Activated CD4-positive, alpha-beta T cell treated with anti-CD3 and anti-CD28 coated beads for 1 hour (primary cell): ENCODE results near the gene MAST4.
"Not testable (repeated sequence)": the region's sequence is repeated elsewhere in the genome, so short reads cannot be mapped to it uniquely, and the experiment has no call there.

ENCODE experiments used
- DNase-seq: peaks from one replicate; pipeline ENCODE4 v3.0.0-alpha.2; 2020

Gene MAST4

DNA sequence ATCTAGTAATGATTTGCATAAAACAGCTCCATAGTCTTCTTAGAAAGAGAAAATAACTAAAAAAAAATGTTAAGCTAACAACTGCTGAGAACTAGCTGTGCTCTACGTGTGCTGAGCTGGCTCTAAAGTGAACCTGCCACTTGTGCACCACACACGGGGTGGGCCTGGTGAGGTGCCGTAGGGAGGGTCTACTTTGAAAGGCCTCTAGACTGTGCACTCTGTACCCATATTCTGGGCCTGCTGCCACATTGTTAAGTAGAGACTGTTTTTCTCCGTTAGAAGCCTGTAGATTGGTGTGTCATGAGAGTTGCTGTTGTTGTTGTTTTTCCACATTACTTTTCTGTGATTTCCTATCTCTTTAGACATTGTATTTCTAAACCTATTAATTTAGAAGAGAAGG is 506.5 kb downstream of the MAST4 start:
- DNase-seq = no peak

DNA sequence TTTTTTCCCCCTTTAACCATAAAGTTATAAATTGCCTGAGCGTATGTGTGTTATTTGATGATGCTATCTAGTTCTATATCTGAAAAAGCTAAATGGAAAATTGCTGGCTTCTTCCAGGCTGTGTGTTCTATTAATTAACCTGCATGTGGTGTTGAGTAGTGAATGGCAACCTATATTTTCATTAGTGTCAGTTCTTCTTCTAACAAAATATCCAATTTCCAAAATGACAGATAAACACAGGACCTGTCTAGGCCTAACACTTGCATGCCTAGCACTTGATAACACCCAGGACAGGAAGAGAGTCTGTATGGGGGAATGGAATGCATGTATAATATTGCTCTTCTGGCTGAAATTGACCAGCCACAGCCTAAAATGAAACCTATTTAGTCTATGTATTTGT is 508.7 kb downstream of the MAST4 start:
- DNase-seq = no peak

DNA sequence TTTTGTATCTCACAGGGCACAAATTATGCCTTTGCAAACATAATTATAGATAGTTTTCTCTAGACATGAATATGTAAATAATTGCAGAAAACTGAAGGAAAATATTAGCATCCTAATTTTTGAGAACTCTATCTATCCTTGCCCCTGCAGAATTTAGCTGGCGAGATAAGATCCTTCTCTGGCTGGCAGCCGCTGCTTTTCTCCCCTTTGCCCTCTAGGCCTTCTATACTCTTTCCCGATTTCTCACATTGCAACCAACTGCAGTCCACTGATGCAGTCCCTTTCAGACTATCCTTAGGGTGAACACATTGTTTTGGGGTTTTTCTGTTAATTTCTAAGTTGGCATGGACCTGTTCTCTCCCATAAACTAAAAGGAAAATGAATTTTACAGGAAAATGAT is 509.1 kb downstream of the MAST4 start:
- DNase-seq = no peak

DNA sequence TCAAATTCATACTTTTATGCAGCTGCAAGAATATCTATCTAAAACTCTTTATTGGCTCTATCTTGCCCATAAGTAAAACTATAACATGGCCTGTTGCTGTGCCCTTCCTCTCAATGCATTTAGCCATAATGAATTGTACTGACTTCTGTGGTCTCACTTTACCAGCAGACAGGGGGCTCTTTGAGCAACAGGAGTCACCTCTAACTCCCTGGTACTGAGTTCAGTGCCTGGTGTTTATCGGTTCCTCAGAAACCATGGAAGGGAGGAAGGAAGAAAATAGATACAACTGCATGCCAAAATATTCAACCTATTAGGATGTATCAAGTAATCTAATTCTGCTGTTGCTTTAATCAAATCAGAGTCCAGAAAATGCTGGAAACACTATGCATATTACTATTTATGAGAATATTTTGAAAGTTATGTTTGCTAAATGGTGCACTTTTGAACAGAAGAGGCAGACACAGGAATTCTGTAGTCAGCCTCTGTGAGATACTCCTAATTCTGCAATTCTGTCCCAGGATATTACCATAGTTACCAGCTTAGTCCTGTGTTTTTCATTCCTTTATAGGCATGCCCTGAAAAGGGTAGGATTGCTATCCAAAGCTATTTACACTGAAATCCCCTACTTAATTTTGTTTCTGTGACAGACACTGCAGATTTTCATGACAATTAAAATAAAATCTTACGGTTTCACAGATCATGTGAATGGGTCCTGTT is 510.6 kb downstream of the MAST4 start:
- DNase-seq = no peak

DNA sequence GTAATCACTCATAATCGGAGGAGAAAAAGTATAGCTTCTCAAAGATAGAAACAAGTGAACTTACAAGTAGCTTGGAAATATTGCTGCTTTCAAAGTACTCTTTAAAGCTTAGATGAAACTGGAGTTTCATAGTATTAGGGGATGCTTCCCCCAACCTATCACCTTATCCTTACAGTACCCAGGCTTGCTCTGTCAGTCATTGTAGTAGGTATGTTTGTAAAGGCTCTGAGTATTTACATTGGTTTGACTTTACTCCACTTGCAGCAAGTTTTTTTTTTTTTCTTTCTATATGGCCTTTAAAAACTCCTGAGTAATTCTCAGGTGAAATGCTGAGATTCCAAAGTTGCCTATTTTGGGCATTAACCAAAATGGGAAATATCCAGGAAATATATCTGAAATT is 515.6 kb downstream of the MAST4 start:
- DNase-seq = no peak

DNA sequence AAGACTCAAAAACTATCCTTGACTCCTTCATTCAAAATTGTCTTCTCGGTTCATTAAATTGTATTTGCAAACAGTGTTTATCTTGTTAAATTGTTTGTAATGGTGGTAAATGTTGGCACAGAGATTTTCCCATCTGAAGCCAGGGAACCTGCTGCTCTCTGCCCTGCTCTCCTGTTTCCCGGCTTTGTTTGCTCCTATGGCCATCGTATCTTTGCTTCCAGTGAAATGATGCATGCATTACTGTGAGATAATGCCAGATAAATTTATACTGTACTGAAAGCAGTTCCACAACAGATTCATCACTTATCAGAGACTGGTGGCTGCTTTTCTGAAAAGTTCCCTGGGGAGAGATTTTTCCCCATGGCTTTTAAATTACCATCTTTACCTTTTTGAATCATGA is 519.1 kb downstream of the MAST4 start:
- DNase-seq = no peak

DNA sequence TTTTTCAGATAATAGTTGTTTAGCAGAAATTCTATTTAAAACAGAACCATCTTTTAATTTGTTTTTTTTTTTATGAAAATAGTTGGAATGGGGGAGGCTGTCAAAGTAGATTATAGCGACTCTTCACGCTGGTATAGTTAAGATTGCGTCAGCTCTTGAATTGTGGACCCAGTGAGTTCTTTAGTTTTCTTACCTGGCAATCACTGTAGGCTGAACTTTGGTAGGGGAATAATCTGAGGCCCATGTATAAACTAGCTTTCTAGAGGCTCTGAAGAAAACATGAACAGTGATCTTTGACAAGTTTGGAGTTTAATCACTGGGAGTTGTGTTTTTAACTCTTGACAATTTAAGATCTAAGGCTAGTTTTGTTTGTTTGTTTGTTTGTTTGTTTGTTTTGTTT is 519.6 kb downstream of the MAST4 start:
- no peak for DNase-seq

DNA sequence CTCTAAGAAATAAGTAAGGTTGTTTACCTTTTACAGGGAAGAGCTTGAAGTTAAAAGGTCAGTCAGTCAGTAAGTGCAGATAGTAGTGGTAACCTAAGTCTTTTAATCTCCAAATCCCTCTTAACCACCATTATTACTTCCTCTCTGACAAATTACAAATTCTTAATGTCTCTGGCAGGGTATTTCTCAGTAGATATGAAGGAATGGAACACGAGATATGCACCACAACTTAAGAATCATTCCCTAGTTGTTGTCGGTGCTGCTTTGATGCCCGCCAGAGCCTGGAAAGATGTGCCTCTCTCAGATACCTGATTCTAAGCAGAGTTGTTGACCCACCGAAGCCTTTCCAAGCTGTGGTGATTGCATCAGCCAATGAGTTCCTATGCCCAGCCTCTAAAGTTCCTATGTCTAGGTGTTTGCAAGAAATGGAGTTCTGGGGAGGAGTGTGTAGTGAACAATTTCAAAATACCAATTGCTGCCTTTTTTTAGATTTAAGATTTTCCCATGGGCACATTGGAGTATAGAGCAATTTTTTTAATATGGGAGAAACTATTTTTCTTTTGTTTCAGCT is 521.9 kb downstream of the MAST4 start:
- no peak for DNase-seq

DNA sequence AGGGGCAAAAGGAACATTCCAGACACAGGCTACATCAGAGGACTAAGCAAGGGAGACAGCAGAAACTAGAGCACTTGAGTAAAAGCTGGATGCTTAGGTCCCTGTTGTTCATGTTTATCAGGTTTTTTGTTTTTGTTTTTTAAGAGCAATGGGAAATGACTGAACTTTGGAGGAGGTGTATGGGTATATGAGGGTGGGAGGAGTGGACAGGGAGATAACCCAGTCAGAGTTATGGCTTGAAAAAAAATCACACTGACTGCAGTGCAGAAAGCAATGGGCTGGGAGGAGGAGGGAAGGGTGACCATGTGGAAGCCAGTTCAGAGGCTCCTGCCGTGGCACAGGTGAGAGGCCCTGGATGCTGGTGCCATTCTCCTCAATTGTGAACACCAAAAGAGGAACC is 522.8 kb downstream of the MAST4 start:
- DNase-seq = no peak

DNA sequence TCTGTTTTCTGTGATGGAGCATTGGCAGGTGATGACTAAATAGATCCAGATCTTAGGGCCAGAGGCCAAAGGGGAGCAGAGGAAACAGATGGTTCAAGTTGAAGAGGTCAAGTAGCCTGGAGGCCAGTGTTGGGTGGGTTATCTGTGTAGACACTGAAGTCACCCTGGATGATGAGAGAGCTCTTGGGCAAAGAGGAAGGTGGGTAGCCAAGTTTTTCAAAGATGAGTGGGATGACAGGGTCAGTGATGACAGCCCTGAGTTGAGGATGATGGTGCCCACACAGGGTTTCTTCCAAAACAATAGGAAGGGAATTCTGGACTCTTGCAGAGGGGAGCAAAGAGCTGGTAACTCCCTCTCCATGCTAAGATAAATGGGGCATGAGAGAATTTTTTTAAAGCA is 523.8 kb downstream of the MAST4 start:
- no peak for DNase-seq

DNA sequence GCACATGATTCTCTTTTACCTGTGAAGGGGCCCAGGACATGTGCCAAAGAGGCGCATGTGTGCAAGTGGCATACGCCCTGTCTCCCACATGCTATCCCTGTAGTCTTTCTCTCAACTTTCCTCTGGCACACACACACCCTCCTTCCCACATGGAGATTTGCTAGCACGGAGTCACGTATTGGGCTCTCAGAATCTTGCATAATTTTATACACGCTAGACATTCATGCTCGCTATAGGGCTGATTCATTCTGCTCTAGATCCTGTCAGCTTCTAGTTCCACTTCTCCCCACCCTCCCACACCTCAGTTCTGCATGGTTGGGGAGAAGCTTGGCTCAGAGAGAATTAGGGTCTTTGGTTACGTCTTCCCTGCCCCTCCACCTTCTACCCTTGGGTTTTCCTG is 527.6 kb downstream of the MAST4 start:
- DNase-seq = no peak

DNA sequence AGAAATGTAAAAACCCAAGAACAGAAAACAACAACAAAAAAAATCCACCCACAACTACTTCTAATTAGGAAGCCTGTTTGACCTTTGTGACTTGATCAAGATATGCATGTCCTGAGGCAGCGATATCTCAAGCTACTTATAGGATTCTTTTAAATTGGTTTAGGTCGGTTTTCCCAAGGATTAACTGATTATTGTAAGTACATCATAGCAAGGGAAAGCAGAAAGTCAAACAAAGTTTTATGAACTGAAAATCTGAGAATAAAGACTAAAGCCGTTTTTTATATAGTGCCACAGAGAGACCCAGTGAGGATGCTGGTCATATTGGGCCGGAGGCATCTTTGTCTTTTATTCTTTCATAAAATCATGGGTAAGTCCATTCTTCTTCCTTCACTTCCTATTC is 528.4 kb downstream of the MAST4 start:
- DNase-seq = no peak

DNA sequence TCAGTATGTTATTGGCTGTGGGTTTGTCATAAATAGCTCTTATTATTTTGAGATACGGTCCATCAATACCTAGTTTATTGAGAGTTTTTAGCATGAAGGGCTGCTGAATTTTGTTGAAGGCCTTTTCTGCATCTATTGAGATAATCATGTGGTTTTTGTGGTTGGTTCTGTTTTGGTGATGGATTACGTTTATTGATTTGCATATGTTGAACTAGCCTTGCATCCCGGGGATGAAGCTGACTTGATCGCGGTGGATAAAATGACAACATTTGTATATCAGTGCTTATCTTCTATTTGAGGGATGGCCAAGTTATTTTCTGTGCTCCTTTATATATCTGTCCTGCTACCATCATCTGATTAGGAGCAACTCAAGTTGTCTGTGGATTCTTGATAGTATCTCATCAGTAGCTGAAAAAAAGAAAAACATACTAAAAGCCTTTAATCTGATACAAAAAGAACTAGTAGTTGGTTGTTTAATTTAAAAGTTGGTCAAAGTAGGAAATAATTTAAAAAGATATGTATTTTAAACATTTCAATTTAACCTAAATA is 531.2 kb downstream of the MAST4 start:
- DNase-seq = not testable (repeated sequence)

DNA sequence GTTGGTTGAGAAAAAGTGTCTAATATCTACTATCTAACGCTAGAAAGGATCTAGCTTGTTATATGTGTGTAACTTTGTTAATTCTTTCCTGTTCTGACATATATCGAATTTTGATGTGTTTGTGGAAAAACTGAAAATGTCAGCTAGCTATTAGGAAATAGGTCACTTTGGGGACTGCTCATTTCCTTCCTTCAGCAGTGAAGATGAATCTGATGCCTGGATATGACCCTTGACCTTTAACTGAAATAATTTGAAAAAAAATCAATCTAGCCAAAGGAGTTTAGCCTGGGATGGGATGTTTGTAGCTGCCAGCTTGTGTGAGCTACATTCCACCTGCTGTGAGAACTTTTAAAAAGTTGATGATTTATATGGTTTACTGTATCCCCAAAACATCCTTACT is 533.6 kb downstream of the MAST4 start:
- DNase-seq = no peak

DNA sequence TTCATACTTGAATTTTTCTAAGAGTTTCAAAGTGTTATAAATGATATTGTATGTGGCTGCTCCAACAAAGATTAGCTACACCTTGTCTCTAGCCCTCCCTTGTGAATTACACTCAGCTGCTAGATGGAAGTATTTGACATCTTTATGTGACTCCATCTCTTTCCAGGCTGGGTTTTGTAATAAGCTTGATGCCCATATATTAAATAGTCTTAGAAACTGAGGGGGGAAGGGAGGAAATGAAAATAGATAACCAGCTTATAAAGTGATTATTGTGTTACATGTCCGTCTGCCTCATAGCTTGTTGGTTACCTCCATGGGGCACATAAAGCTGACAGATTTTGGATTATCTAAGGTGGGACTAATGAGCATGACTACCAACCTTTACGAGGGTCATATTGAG is 537.0 kb downstream of the MAST4 start:
- DNase-seq = no peak

DNA sequence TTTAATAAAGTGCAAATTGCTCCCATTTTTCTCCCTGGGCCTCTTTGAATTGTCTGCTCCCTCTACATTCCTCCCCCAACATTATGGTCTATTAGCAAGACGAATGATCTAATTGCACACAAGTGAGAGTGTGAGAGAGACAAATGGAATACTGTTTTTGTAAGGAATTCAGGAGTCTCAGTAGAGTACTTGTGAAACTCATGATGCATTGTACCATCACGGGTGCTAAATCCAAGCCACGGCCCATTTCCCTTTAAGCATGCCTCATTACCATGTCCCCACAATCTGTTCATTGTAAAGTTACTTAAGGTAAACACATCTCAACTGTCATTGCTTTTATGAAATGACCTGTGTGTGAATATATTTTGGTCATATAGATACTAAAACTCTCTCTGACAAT is 537.6 kb downstream of the MAST4 start:
- DNase-seq = no peak

DNA sequence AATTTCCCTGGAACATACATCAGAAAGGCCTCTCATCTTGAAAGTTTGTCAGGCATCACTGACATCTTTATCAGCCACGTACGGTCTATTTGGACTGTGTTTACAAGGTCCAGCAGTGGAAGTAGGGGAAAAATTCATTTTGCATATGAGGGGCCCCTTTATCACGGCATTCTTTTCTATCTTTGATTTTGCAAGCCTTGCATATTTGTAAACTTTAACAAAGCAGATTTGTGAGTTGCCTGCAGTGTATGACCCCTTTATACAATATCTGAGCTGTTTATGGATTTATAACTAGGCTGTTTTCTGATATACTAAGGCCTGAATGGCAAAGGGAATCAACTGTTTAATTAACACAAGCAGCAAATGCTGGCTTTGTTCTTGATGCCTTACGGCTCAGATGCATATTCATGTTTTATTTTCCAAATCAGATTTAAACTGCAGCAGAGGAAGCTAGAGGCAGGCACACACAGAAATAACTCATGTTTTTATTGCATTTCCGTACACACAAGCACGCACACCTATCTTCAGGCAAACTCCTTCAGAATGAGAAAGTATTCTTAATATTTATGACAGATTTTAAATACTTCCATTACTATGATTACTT is 539.3 kb downstream of the MAST4 start:
- no peak for DNase-seq

DNA sequence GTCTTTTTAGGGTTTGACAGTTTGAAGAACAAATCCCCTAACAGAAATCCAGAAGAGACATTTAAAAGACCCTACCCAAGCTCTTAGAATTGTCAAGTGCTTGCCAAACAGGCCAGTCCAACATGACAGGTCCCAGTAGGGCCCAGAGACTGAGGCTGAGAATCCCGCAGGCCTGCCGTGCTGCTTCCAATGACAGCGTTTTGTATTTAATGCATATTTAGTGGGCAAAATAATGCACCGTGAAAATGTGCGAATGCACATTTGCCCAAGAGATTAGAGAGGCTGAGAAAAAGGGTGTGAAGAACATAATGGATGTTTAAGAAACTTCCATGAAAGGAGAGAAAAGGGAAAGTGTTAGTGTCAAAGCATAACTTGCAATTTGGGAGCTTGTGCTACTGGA is 542.8 kb downstream of the MAST4 start:
- no peak for DNase-seq

DNA sequence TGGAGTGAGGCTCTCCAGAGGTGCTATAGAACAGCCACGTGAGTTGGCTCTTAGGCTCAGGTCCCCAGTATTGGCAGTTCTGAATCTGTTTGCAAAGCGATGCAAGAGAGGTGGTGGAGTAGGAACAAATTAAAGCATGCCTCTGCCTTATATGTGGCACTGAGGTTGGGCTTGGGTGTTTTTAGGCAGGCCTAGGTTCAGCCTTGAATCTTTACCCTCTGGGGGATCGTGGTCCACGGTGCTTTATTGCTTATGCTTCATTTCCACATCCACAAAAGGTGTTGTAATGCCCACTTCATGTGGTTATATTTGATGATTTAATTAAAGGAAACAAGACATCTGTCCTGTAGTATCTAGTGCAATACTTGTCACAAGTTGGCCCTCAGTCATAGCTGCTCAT is 544.2 kb downstream of the MAST4 start:
- no peak for DNase-seq

DNA sequence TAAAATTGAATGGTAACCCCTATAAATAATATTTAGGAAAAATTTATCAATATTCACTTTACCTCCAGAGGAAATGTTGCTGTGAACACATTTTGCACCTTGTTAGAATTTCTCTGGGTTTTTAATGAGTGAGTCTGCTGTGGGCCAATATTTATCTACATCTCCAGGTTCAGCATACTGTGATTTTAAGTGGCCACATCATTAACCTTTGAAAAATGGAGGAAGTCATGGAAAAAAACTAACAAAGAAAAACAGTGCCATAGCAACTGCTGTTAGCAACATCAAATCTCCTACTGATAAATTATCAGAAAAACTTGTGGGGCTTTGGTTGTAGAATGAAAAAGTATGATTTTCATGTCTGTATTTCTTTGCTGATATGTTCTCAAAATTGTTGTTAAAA is 545.5 kb downstream of the MAST4 start:
- DNase-seq = no peak

DNA sequence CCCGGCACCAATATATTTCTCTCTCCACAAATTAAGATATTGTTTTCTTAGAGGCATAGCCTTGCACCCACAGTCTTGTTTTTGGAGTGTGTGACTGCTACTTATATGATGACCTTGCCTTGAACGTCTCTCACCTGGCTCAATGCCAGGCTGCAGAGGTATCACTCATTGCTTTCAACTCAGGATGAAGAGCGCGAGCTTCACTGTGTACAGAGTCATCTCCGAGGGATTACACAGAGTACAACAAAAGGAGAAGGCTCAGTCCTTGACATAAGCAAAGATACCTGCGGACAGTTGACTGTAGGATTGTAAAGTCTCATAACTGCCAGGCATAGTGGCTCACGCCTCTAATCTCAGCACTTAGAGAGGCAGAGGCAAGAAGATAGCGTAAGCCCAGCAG is 546.6 kb downstream of the MAST4 start:
- DNase-seq = no peak

DNA sequence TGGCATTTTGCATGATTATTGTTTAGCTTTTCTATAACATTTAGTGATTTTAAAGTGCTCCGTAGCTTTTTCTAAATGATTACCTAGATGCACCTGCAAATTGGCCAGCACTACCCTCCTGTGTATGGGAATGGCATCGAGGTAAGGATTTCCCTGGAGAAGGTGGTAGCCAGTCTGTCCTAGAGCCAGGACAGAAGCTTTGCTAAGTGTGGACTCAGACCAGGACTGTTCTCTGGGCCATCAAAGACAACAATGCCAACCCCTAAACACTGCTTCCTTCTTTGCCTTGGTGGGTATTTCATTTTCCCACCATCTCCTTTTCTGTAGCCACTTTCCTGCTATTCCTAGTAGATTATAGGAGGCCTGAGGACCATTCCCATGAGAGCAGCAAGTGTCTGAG is 547.4 kb downstream of the MAST4 start:
- DNase-seq = no peak

DNA sequence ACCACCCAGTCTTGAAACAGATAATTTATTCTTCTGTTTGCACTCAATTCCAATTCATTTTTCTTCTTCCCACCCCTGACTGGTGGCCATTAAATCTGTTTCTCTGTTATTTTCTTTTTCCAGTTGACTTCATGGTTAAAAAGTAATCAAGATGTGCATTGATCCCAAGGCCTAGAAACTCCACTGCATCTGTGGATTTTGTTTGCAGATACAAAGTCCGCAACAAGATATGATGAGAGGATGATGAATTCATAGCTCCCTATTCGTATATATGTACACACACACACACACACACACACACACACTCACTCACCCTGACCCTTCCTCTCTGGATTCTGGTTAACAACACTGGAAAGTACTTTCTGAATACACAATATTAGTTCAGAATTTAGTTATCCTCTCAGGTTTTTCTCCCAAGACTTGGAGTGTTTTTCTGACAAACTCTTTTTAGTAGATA is 548.0 kb downstream of the MAST4 start:
- DNase-seq = no peak

DNA sequence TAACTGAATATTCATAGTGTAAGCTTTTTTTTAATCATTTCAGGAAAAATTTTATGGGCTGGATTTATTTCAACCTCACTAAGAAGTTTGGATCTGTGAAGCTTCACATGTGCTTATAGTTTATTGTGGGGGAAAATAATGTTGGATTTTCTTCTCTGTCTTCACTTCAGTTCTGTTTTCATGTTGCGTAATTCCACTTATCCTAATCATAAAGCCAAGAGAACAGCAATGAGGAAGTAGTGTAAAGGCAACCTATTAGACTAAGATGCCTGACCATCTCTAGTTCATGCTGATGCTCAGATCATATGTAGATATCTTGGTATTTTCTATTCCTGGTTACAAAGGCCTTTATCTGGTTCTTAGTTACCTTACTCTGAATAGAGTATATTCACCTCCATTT is 550.4 kb downstream of the MAST4 start:
- no peak for DNase-seq

DNA sequence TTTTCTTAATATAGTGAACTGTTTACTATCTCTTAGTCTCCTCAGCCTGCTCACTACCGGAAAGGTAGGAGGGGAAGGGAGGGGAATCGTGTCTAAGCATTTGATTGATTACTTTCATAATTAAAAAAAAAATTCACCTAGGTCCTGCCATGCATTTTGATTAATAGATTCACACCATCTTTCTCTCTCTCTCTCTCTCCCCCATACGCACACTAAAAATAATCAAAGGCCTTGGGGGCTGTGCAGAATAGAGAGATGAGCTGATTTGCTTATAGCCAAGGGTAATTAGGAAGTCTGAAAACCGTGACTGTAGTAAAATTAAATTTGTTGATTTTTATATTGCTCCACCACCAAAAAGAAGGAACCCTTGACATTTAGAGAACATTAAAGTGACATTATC is 550.8 kb downstream of the MAST4 start:
- no peak for DNase-seq
